AG04449 (cell line): ENCODE results near the gene AAGAB.
A peak's percentile ranks its signal among the peaks of the same experiment; 100 is the strongest.

Experiments used
- CTCF ChIA-PET: fragments of 350-600 bp; formaldehyde crosslinking; extraction: SDS; loops from one replicate; lab custom pipeline; 2021; ENCODE audit warnings: antibody characterized with exemption; lab: Yijun Ruan, JAX
- POLR2A ChIA-PET: fragments of 400-600, 350-600 bp; formaldehyde crosslinking; extraction: SDS; loops from one replicate; lab custom pipeline; 2020; ENCODE audit warnings: antibody characterized with exemption, inconsistent platforms; lab: Yijun Ruan, JAX
- DNase-seq: peaks from one replicate; pipeline ENCODE4 v3.0.0-alpha.2; 2010; ENCODE audit warnings: low read depth, low spot score
- H3K4me3 ChIP-seq: 2 replicates; pipeline ENCODE4 v1.5.1; 2011; ENCODE audit warnings: low read depth, mild to moderate bottlenecking, control low read depth, low read length
- TF ChIP-seq, protein P1 (sequence below): IDR thresholded peaks from one replicate; pipeline ENCODE4 v1.5.1; 2011; ENCODE audit warnings: mild to moderate bottlenecking, moderate library complexity, low read length, control low read depth, inconsistent platforms; ENCODE audit not compliant: insufficient read depth; ENCODE audit errors: missing control alignments

Gene AAGAB

DNA sequence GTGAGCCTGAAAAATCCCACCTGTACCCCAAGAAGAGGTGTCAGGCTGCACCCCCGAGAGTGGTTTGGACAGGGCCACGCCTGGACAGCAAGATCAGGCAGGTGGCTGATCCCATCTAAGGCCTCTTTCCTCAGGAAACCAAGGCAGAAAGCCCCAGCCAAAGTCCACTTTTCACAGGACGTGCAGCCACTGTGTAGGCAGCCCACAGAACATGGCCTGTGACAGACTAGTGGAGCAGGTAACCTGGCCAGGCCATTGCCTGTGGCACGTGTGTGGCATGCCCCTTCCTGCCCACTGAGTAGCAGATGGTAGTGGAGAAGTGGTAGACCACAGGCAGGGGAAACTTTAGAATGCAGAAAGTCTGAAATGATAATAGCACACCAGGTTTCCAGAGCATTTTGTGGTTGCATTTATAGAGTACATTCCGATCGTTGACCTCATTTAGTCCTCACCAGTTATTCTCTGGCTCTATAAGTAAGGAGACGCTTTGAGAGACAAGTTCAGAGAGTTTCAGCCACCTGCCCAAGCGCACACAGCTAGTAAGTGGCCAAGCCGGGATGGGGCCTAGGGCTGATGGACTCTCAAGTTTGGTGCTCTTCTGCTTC lies 68.7 kb downstream of the AAGAB start:
- CTCF ChIA-PET = interaction anchor here (1.4 kb wide), 1 partner anchor 239 kb away, joined by 4 read pairs; no protein-coding TSS in a partner anchor
- POLR2A ChIA-PET = no interaction called here
- H3K4me3 ChIP-seq = no peak overlapping the region
- DNase-seq = no peak
- TF ChIP-seq, protein P1, sequence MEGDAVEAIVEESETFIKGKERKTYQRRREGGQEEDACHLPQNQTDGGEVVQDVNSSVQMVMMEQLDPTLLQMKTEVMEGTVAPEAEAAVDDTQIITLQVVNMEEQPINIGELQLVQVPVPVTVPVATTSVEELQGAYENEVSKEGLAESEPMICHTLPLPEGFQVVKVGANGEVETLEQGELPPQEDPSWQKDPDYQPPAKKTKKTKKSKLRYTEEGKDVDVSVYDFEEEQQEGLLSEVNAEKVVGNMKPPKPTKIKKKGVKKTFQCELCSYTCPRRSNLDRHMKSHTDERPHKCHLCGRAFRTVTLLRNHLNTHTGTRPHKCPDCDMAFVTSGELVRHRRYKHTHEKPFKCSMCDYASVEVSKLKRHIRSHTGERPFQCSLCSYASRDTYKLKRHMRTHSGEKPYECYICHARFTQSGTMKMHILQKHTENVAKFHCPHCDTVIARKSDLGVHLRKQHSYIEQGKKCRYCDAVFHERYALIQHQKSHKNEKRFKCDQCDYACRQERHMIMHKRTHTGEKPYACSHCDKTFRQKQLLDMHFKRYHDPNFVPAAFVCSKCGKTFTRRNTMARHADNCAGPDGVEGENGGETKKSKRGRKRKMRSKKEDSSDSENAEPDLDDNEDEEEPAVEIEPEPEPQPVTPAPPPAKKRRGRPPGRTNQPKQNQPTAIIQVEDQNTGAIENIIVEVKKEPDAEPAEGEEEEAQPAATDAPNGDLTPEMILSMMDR = no peak

DNA sequence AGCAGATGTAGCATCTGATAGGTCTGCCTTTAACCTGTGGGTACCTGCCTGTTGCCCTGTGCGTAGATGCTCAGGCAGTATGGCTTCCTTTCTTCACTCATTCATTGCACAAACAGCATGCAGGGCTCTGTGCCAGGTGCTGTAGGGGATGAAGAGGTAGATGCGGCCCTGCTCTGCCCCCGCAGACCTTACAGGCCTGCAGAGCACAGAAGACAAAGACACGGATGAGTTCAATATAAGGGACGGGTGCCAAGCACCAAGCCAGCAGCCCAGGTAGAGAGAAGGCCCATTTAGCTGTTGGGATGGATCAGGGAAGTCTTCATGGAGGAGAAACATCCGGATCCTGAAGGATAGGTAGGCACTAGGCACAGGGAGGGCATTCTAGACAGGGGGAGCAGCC lies 69.4 kb downstream of the AAGAB start:
- POLR2A ChIA-PET = no interaction called here
- H3K4me3 ChIP-seq = no peak overlapping the region
- TF ChIP-seq, protein P1 = no peak
- no peak for DNase-seq
- CTCF ChIA-PET = interaction anchor here (1.4 kb wide), 1 partner anchor 238 kb away, joined by 4 read pairs; no protein-coding TSS in a partner anchor

DNA sequence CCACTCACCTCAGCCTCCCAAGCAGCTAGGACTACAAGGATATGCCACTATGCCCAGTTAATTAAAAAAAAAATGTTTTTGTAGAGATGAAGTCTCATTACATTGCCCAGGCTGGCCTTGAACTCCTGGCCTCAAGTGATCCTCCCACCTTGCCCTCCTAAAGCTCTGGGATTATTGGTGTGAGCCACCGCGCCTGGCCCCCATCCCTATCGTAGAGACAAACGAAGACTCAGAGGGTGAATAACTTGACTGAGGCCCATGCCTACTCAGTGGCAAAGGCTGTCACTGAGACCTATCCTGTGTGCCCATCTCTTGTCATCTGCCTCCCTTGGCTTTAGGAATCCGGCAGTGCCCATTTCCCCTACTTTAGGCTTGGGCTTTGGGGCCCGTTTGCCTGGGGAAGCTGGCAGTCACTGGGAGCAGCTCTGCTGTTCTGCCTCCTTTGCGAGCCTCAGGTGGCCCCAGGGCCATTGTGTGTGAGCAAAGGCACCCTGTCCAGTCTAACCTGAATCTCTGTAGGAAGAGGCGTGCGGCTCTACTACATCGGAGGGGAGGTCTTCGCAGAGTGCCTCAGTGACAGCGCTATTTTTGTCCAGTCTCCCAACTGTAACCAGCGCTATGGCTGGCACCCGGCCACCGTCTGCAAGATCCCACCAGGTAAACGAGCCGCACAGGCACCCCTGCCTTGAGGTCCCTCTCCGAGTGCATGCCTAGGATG lies 70.1 kb downstream of the AAGAB start:
- no peak overlapping the region for H3K4me3 ChIP-seq
- no peak for DNase-seq
- TF ChIP-seq, protein P1 = no peak
- ChIA-PET CTCF (interaction anchor here (1.3 kb wide), 1 partner anchor 240 kb away, joined by 3 read pairs; no protein-coding TSS in a partner anchor), POLR2A (interaction anchor here (1.0 to 1.4 kb wide), 2 partner anchors 59 to 75 kb away, joined by 3 to 4 read pairs; no protein-coding TSS in a partner anchor)

DNA sequence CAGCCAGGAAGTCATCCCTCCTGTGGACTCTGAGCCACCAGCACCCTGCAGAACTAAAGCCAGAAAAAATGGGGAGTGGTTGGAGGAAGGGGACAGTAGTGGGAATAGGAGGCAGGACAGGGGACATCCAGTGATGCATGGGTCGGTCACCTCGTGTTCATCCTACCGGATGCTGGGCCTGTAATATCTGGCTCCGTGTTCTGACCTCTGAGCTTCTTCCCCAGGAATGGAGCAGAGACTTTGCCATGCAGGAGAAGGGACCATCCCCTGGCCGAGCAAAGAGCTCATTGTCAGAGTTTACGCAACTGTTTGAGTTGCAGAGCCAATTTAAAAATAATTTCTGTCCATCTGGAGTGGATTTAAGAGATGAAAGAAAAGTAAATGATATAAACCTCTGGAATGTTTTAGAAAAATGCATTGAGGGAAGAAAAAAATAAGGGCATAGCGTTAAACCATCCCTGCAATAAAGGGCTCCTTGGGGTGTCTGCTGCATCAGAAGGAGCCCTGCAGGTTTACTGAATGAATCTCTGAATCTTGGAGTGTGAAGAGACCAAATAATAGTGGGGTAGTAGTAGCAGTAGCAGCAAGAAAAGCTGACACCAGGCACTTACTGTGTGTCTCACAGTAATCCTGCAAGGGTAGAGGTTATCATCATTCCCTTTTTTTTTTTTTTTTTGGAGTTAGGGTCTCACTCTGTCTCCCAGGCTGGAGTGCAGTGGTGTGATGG lies 70.9 kb downstream of the AAGAB start:
- CTCF ChIA-PET = interaction anchor here (1.3 kb wide), 1 partner anchor 239 kb away, joined by 3 read pairs; no protein-coding TSS in a partner anchor

DNA sequence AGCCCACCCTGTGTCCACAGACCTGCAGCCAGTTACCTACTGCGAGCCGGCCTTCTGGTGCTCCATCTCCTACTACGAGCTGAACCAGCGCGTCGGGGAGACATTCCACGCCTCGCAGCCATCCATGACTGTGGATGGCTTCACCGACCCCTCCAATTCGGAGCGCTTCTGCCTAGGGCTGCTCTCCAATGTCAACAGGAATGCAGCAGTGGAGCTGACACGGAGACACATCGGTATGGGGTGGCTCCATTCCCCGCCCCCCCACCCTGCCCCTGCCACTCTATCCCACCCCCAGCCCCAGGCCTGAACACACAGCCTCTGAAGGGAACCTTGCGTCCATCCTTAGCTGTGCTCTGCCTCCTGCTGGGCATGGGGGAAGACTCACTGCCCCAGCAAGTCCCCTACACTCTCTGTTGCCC lies 73.2 kb downstream of the AAGAB start:
- POLR2A ChIA-PET = no interaction called here
- no peak for DNase-seq
- no peak overlapping the region for H3K4me3 ChIP-seq
- TF ChIP-seq, protein P1 = no peak
- CTCF ChIA-PET = no interaction called here

More for the DNA sequence above, 70.9 kb downstream of the AAGAB start:
- POLR2A ChIA-PET = interaction anchor here (1.0 to 1.4 kb wide), 3 partner anchors 18 to 74 kb away, joined by 3 to 4 read pairs (median 3); no protein-coding TSS in a partner anchor
- H3K4me3 ChIP-seq = no peak overlapping the region
- TF ChIP-seq, protein P1 = no peak
- peak; percentile 75 for DNase-seq
